SU-DHL-6 (cell line): ENCODE results near the gene ACKR4.

Source experiments
- CTCF ChIP-seq: fragments of 200-600 bp; sonication (generic); IDR thresholded peaks from one replicate; pipeline ENCODE4 v1.5.1; 2017; ENCODE audit warnings: antibody characterized with exemption, mild to moderate bottlenecking, low read length, moderate library complexity; ENCODE audit not compliant: insufficient read depth, poor library complexity, severe bottlenecking
- EZH2phosphoT487 ChIP-seq: fragments of 200-600 bp; sonication (generic), shearing (Covaris generic); conservative IDR thresholded peaks from 2 replicates; pipeline ENCODE4 v1.6.1; 2018; ENCODE audit warnings: mild to moderate bottlenecking, antibody characterized with exemption, low read length, moderate library complexity, mixed read lengths

GRCh38 chr3:132593947-132594323, 3.1 kb upstream of the ACKR4 start:
- TF ChIP-seq CTCF, result no peak
- no peak for TF ChIP-seq EZH2phosphoT487
